C4-2B (cell line): ENCODE measurements around the gene RBM7.

Experiments
- H3K27ac ChIP-seq: fragments of 450-650 bp; 2 replicates; pipeline ENCODE4 v1.5.1; 2017
- ZFX ChIP-seq: fragments of 450-650 bp; IDR thresholded peaks from 2 replicates; pipeline ENCODE4 v1.6.1; 2017
- TF ChIP-seq, protein P1 (sequence below): fragments of 450-650 bp; conservative IDR thresholded peaks from 2 replicates; pipeline ENCODE4 v1.5.1; 2017; ENCODE audit warnings: mild to moderate bottlenecking

Gene RBM7

DNA sequence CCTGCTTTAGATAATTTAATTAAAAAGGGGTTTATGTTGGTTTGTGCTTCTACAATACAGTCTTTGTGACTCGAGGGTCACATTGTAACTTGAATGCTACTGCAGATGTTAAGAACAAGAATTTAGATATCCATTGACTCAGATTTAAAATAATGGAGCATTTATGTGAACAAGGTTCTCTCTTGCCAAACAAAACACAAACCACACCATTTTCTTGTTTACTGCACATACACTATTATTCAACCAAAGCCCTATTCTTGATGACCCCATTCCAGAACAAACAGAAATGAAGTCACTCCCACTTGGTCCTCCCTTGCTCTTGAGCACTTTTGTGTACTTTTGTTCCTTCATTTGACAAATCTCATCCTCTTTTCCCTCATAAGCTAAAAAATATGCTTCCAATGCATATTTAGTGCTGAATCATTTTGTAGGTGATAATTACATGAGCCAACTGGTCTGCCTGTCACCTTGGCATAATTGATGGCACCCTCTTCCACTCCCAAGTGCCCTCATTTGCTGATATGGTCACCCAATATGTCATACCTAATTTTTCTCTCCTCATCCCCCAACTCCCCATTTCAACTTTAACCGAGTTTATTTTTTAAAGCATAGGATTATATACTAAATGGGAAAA, 3.0 kb upstream of the RBM7 start:
- TF ChIP-seq, protein P1, sequence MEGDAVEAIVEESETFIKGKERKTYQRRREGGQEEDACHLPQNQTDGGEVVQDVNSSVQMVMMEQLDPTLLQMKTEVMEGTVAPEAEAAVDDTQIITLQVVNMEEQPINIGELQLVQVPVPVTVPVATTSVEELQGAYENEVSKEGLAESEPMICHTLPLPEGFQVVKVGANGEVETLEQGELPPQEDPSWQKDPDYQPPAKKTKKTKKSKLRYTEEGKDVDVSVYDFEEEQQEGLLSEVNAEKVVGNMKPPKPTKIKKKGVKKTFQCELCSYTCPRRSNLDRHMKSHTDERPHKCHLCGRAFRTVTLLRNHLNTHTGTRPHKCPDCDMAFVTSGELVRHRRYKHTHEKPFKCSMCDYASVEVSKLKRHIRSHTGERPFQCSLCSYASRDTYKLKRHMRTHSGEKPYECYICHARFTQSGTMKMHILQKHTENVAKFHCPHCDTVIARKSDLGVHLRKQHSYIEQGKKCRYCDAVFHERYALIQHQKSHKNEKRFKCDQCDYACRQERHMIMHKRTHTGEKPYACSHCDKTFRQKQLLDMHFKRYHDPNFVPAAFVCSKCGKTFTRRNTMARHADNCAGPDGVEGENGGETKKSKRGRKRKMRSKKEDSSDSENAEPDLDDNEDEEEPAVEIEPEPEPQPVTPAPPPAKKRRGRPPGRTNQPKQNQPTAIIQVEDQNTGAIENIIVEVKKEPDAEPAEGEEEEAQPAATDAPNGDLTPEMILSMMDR, result no peak
- no peak for TF ChIP-seq ZFX
- no peak overlapping the region for H3K27ac ChIP-seq

DNA sequence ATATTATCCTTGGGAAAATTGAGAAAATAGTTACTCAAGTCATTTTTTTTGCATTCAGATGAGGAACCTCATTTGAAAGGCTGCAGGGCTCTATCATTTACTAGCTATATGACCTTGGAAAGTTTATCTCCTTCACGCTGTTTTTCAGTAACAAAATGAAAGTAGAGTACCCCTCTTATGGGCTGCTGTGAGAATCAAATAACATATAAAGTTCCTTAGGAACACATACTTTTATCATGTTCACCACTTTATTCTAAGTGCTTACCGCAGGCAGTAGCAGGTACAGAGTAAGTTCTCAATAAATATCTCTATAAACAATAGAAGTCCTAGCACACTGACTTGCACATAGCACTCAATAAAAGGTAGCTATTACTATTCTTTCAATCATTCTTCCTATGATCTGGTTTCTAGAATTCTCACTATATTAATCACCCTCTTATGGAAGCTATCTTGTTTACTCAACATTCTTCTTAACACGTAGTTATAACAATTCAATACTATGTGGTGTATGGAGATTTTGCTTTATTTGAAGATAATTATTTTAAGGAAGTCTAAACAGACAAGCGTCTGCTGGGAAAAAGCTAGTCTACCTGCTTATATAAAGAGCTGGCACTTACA, 2.1 kb upstream of the RBM7 start:
- no peak overlapping the region for H3K27ac ChIP-seq
- no peak for TF ChIP-seq ZFX
- TF ChIP-seq, protein P1, result no peak

DNA sequence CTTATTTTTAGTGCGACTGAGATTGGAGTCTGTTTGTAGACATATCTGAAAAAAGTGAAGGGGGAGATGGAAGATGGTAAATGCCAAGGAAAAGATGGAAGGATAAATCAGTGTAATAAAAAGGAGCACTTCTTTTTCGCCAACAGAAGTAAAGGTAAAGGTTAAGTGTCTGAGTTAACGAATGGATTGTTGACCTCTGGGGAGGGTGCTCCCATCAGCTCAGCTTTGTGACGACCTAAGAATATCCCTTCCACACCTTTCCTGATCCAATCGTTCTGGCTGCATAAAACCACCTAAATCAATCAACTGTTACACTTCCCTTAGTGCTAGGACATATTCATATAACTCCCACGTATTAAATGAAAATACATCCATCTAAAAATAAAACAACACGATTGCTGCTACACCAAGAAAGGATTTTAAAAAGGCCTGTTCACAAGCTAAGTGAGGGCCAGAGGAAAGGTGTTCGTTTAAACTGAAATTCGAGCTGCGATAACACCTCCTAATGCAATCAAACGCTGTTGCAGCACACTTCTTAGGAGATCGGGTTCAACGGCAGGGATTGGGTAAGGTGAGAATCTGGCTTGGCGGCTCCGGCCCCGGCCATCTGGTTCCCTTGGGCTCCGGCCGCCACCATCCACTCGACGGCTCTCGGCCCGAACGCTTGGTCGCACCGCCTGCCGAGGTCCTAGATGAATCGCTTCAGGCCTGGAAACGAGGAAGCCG, 813 bp upstream of the RBM7 start:
- TF ChIP-seq, protein P1, result no peak
- TF ChIP-seq ZFX, result no peak
- H3K27ac ChIP-seq, result peak overlapping the region; percentile 96

DNA sequence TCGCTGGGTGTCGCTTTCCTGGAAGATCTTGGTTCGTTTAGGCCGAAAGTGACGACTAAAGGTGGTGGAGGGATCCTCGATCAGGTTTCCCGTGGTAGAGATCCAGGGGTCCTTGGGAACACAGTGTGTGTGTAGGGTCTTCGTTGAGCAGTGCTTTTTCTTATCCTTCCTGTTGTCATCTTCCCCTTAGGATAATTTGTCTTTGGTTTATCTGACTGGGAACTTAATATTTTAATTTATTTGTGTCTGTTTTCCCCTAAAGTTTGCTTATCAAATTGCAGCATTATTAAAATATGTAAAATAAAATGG, 403 bp downstream of the RBM7 start:
- H3K27ac ChIP-seq, result peak overlapping the region; percentile 96
- no peak for TF ChIP-seq ZFX
- TF ChIP-seq, protein P1, result no peak

DNA sequence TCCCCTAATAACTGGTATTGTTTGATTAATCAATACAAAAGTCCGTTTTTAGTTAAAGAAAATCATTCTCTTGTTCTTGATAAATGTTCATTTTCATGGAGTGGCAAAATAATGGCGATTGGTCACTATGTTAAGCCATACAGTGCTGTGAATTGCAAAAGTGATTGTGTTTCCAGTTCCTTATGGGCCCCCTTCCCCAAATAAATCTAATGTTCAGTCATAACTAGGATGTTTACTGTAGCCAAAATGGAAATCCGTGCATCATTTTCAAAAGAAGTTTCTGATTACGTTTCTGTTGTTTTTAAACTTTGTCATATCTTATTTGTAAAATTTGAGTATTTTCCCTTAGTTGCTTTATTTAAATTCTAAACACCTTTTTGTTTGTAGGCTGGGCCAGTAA, 845 bp downstream of the RBM7 start:
- no peak overlapping the region for H3K27ac ChIP-seq
- TF ChIP-seq ZFX, result no peak
- TF ChIP-seq, protein P1, result no peak

DNA sequence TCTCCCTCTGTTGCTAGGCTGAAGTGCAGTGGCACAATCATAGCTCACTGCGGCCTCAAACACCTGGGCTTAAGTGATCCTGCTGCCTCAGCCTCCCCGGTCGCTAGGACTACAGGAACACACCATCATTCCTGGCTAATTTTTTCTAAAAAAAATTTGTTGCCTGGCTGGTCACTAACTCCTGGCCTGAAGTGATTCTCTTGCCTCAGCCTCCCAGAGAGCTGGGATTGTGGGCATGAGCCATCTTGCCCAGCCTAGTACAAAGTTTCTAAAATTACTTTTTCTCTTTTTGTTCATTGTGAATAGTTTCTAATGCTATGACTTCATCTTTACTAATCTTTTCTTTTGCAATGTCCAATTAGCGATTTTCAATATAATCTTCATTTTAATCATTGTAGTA, 12.5 kb downstream of the RBM7 start:
- no peak overlapping the region for H3K27ac ChIP-seq
- no peak for TF ChIP-seq ZFX
- TF ChIP-seq, protein P1, result no peak

DNA sequence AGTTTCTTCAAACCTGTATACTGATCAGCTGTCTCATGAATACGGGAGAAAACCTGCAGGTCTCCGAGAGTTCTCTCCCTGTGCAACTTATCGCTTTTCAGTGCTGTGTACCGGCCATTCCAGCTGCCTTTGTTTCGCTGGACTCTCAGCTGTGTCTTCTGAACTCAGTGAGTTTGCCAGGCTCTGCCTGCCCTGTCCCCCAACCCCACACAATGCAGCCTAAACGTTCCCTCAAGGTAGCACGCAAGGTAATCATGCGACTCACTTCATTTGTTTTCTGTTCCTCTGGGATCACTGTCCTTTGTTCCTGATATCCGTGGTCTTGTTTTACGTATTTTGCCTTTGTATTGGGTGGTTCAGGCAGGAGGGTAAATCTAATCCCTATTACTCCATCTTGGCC, 13.5 kb downstream of the RBM7 start:
- no peak overlapping the region for H3K27ac ChIP-seq
- TF ChIP-seq, protein P1, result no peak
- no peak for TF ChIP-seq ZFX
